ENCODE data around the gene UNC45B.

Gene UNC45B

DNA sequence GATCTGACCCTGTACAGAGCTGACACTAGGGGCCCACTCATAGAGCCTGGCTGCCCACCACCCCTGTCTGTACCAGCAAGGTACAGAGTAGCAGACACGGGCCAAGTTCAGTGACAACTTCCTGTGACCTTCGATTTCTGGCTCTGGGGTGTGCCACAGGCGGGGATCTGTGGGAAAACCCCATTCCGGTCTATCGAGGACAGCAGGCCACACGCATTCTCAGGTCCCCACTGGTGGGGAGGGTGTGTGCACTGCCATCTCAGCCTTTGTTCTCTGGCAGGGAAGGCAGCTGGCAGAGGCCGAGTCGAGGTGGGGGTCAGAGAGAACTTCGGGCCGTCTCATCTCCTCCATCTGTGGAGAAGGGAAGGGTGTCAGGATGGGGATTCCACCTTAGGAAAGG lies 15.5 kb upstream of the UNC45B start:
- Histone ChIP-seq H3K27ac (ENCODE audit: low read length) (no peak overlapping the region), H3K36me3 (replicated peaks; ENCODE audit: low read depth, low read length) (peaks cover 66% of the 10 kb centered on the region), H3K4me3 (ENCODE audit: low read length) (no peak overlapping the region), H4K20me1 (ENCODE audit: insufficient read depth, low read length) (0 out of 2 replicates have a peak, but pooled peaks cover 3% of the 10 kb centered on the region), H3K27me3 (ENCODE audit: low read depth, low read length) (no peaks in the 10 kb centered on the region), H3K4me1 (ENCODE audit: low read length) (no peaks in the 10 kb centered on the region), H3K9ac (ENCODE audit: low read length) (no peak overlapping the region), H3K79me2 (ENCODE audit: low read length) (no peaks in the 10 kb centered on the region), H3K9me3 (ENCODE audit: insufficient read depth, low read length) (no peaks in the 10 kb centered on the region), H2AFZ (ENCODE audit: low read depth, low read length) (no peak overlapping the region), H3K4me2 (ENCODE audit: low read length) (no peak overlapping the region)
- TF ChIP-seq EZH2phosphoT487 (IDR thresholded peaks at IDR 0.05; ENCODE audit: low read depth): no peak
- TF ChIP-seq, protein P1, sequence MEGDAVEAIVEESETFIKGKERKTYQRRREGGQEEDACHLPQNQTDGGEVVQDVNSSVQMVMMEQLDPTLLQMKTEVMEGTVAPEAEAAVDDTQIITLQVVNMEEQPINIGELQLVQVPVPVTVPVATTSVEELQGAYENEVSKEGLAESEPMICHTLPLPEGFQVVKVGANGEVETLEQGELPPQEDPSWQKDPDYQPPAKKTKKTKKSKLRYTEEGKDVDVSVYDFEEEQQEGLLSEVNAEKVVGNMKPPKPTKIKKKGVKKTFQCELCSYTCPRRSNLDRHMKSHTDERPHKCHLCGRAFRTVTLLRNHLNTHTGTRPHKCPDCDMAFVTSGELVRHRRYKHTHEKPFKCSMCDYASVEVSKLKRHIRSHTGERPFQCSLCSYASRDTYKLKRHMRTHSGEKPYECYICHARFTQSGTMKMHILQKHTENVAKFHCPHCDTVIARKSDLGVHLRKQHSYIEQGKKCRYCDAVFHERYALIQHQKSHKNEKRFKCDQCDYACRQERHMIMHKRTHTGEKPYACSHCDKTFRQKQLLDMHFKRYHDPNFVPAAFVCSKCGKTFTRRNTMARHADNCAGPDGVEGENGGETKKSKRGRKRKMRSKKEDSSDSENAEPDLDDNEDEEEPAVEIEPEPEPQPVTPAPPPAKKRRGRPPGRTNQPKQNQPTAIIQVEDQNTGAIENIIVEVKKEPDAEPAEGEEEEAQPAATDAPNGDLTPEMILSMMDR (IDR thresholded peaks at IDR 0.05; ENCODE audit: low read depth, low read length): no peak

DNA sequence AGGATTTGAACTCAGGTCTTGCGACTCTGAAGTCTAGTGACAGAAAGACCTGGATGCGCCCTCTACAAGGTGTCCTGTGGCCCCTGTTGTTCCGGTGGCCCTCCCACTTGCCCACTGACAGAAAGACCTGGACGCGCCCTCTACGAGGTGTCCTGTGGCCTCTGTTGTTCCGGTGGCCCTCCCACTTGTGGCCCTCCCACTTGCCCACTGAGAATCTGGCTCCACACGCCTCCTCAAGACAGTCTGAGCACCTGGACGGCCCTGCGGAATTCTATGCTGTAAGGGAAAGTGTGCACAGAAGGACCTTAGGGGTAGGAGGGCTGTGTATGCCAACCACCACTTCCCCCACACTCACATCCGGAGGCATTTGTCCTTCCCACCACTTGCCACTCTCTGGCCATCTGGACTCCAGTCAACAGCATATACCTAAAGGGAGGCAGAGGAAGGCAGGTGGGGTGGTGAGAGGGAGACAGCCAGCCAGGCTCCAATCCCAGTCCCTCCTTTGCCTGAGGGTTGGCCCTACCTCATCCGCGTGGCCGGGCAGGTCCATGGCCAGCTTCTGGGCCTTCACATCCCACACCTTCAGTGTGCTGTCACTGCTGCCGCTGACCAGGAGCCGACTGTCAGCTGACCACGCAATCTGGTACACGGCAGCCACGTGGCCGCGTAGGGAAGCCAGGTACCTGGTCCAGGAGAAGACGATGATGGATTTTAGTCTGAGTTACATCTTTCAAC lies 14.6 kb upstream of the UNC45B start:
- peaks cover 73% of the 10 kb centered on the region for H3K36me3 ChIP-seq (replicated peaks; ENCODE audit: low read depth, low read length)
- no peak overlapping the region for H3K27ac ChIP-seq (ENCODE audit: low read length)

DNA sequence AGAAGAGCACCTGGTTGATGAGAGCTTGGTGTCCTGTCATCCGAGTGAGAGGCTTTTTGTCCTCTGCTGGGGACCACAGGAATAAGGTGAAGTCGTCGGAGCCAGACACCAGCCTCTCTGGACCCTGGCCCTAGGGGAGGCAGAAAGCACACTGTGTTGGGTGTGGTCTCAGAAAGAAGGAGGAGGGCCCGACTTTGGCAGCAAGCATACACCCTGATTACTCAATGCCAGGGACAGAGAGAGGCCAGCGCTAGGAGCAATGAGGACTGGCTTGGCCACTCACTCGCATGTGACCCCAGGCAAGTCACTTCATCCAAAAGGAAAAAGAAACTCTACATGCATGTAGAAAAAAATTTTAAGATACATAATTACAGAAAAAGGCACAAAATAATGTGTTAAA lies 12.3 kb upstream of the UNC45B start:
- Histone ChIP-seq H2AFZ (ENCODE audit: low read depth, low read length) (no peak overlapping the region), H3K4me1 (ENCODE audit: low read length) (no peaks in the 10 kb centered on the region), H3K36me3 (replicated peaks; ENCODE audit: low read depth, low read length) (peaks cover 80% of the 10 kb centered on the region), H3K4me3 (ENCODE audit: low read length) (no peak overlapping the region), H3K27me3 (ENCODE audit: low read depth, low read length) (no peaks in the 10 kb centered on the region), H3K9me3 (ENCODE audit: insufficient read depth, low read length) (no peaks in the 10 kb centered on the region), H4K20me1 (ENCODE audit: insufficient read depth, low read length) (0 out of 2 replicates have a peak, but pooled peaks cover 3% of the 10 kb centered on the region), H3K4me2 (ENCODE audit: low read length) (no peak overlapping the region), H3K79me2 (ENCODE audit: low read length) (peaks cover 15% of the 10 kb centered on the region), H3K9ac (ENCODE audit: low read length) (no peak overlapping the region), H3K27ac (ENCODE audit: low read length) (no peak overlapping the region)
- no peak for TF ChIP-seq EZH2phosphoT487 (IDR thresholded peaks at IDR 0.05; ENCODE audit: low read depth)
- TF ChIP-seq, protein P1 (IDR thresholded peaks at IDR 0.05; ENCODE audit: low read depth, low read length): no peak

More for the DNA sequence above, 14.6 kb upstream of the UNC45B start:
- no peak for TF ChIP-seq EZH2phosphoT487 (IDR thresholded peaks at IDR 0.05; ENCODE audit: low read depth)
- TF ChIP-seq, protein P1 (IDR thresholded peaks at IDR 0.05; ENCODE audit: low read depth, low read length): no peak
- no peak overlapping the region for H2AFZ ChIP-seq (ENCODE audit: low read depth, low read length)
- 0 out of 2 replicates have a peak, but pooled peaks cover 3% of the 10 kb centered on the region for H4K20me1 ChIP-seq (ENCODE audit: insufficient read depth, low read length)
- no peak overlapping the region for H3K4me2 ChIP-seq (ENCODE audit: low read length)
- H3K9ac ChIP-seq (ENCODE audit: low read length): no peak overlapping the region
- no peaks in the 10 kb centered on the region for H3K27me3 ChIP-seq (ENCODE audit: low read depth, low read length)
- H3K4me3 ChIP-seq (ENCODE audit: low read length): no peak overlapping the region
- no peaks in the 10 kb centered on the region for H3K79me2 ChIP-seq (ENCODE audit: low read length)
- no peaks in the 10 kb centered on the region for H3K4me1 ChIP-seq (ENCODE audit: low read length)
- H3K9me3 ChIP-seq (ENCODE audit: insufficient read depth, low read length): no peaks in the 10 kb centered on the region

DNA sequence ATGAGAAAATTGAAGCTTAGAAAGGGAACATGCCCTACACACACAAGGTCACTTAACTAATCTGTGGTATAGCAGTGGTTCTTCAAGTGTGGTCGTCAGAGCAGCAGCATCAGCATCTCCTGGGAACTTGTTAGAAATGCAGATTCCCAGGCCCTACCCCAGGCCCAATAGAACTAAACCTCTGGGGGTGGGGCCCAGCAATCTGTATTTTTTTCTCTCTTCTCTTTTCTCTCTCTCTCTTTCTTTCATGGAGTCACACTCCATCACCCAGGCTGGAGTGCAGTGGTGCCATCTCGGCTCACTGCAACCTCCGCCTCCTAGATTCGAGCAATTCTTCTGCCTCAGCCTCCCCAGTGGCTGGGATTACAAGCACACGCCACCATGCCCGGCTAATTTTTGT lies 9.4 kb upstream of the UNC45B start:
- H3K9me3 ChIP-seq (ENCODE audit: insufficient read depth, low read length): no peaks in the 10 kb centered on the region
- H3K27ac ChIP-seq (ENCODE audit: low read length): no peak overlapping the region
- H3K4me2 ChIP-seq (ENCODE audit: low read length): no peak overlapping the region
- no peak overlapping the region for H3K4me3 ChIP-seq (ENCODE audit: low read length)
- peaks cover 12% of the 10 kb centered on the region for H3K4me1 ChIP-seq (ENCODE audit: low read length)
- H3K27me3 ChIP-seq (ENCODE audit: low read depth, low read length): no peaks in the 10 kb centered on the region
- H3K79me2 ChIP-seq (ENCODE audit: low read length): peaks cover 34% of the 10 kb centered on the region
- no peak overlapping the region for H2AFZ ChIP-seq (ENCODE audit: low read depth, low read length)
- no peaks in the 10 kb centered on the region for H4K20me1 ChIP-seq (ENCODE audit: insufficient read depth, low read length)
- no peak overlapping the region for H3K9ac ChIP-seq (ENCODE audit: low read length)
- no peak for TF ChIP-seq EZH2phosphoT487 (IDR thresholded peaks at IDR 0.05; ENCODE audit: low read depth)
- TF ChIP-seq, protein P1 (IDR thresholded peaks at IDR 0.05; ENCODE audit: low read depth, low read length): no peak
- peaks cover 58% of the 10 kb centered on the region for H3K36me3 ChIP-seq (replicated peaks; ENCODE audit: low read depth, low read length)
